PC-3 (cell line): ENCODE results near the gene KDSR. TPM values are rescaled to one million over a fixed set of nuclear protein-coding genes. Genes with fewer than 3 reads are reported as not detected.

Experiments used
- ATAC-seq: fragments of 200-7000 bp; cut with Tn5 transposase; 2 replicates; pipeline ENCODE4 v1.9.1; 2020; ENCODE audit warnings: mild to moderate bottlenecking, moderate library complexity
- BruUV-seq: library from RNA; stranded (reverse); fragments of 400-500 nt; replicated peaks from 2 replicates; lab custom pipeline; 2021; lab: Mats Ljungman, UMichigan
- CTCF ChIA-PET: fragments of 300-600 bp; sonication (Branson Sonifier 250); formaldehyde crosslinking; loops from one replicate; lab custom pipeline; 2022; ENCODE audit warnings: antibody characterized with exemption; lab: Charles Lee
- POLR2A ChIA-PET: fragments of 300-600 bp; sonication (Branson Sonifier 250); formaldehyde crosslinking; loops from one replicate; lab custom pipeline; 2022; ENCODE audit warnings: antibody characterized with exemption; ENCODE audit not compliant: unreplicated experiment; lab: Charles Lee
- DNase-seq: peaks from one replicate; pipeline ENCODE4 v3.0.0-alpha.2; 2015
- H2AFZ ChIP-seq: fragments of 300-600 bp; sonication (generic); 2 replicates; pipeline ENCODE4 v1.6.0; 2016; ENCODE audit warnings: antibody characterized with exemption, low read length
- H3F3A ChIP-seq: fragments of 300-600 bp; sonication (generic); one replicate; pipeline ENCODE4 v1.6.0; 2017; ENCODE audit warnings: antibody characterized with exemption, low read length, control low read depth, mild to moderate bottlenecking; ENCODE audit not compliant: unreplicated experiment
- H3K27ac ChIP-seq: fragments of 300-600 bp; sonication (generic); 2 replicates; pipeline ENCODE4 v1.5.1; 2016; ENCODE audit warnings: mild to moderate bottlenecking, low read length
- H3K27me3 ChIP-seq: fragments of 300-600 bp; sonication (generic); 2 replicates; pipeline ENCODE4 v1.6.1; 2016; ENCODE audit warnings: low read length, mixed read lengths
- H3K36me3 ChIP-seq: fragments of 300-600 bp; sonication (generic); 2 replicates; pipeline ENCODE4 v1.6.1; 2016; ENCODE audit warnings: low read depth, mixed run types, low read length, mixed read lengths
- H3K4me1 ChIP-seq: fragments of 300-600 bp; sonication (generic); 2 replicates; pipeline ENCODE4 v1.5.1; 2016; ENCODE audit warnings: low read length; ENCODE audit not compliant: insufficient read depth
- H3K4me2 ChIP-seq: fragments of 300-600 bp; sonication (generic); 2 replicates; pipeline ENCODE4 v1.6.0; 2016; ENCODE audit warnings: low read length
- H3K4me3 ChIP-seq: fragments of 300-600 bp; sonication (generic); 2 replicates; pipeline ENCODE4 v1.5.1; 2016; ENCODE audit warnings: mild to moderate bottlenecking, low read length, mixed read lengths
- H3K79me2 ChIP-seq: fragments of 300-600 bp; sonication (generic); 2 replicates; pipeline ENCODE4 v1.6.1; 2017; ENCODE audit warnings: low read length, mixed read lengths
- H3K9ac ChIP-seq: fragments of 300-600 bp; sonication (generic); 2 replicates; pipeline ENCODE4 v1.6.0; 2016; ENCODE audit warnings: mild to moderate bottlenecking, low read length
- H3K9me2 ChIP-seq: fragments of 300-600 bp; sonication (generic); replicated peaks from 2 replicates; pipeline ENCODE4 v1.6.1; 2016; ENCODE audit warnings: mixed run types, low read length, mixed read lengths
- H3K9me3 ChIP-seq: fragments of 300-600 bp; sonication (generic); 2 replicates; pipeline ENCODE4 v1.6.1; 2016; ENCODE audit warnings: low read length, mixed read lengths
- H4K20me1 ChIP-seq: fragments of 300-600 bp; sonication (generic); 2 replicates; pipeline ENCODE4 v1.6.1; 2016; ENCODE audit warnings: low read length, mixed read lengths
- CTCF ChIP-seq: fragments of 300-600 bp; sonication (generic); conservative IDR thresholded peaks from 2 replicates; pipeline ENCODE4 v1.5.1; 2017; ENCODE audit warnings: antibody characterized with exemption, low read depth, mild to moderate bottlenecking, low read length
- EZH2 ChIP-seq: fragments of 300-600 bp; sonication (generic); IDR thresholded peaks from one replicate; pipeline ENCODE4 v1.6.1; 2017; ENCODE audit warnings: antibody characterized with exemption, mild to moderate bottlenecking, low read length; ENCODE audit not compliant: unreplicated experiment
- EZH2phosphoT487 ChIP-seq: fragments of 300-600 bp; sonication (generic); IDR thresholded peaks from 2 replicates; pipeline ENCODE4 v1.6.1; 2018; ENCODE audit warnings: mild to moderate bottlenecking, antibody characterized with exemption, low read length, borderline replicate concordance
- intact Hi-C: fragments of 100-400 bp; cut with micrococcal nuclease; formaldehyde crosslinking; loops from 2 replicates; pipeline ENCODE4 v1.9.0; 2023
- total RNA-seq: library from RNA; depleted of rRNA; stranded (reverse); fragments of >200 nt; gene quantifications from 2 replicates; pipeline ENCODE4 v1.2.3, GENCODE V29; 2014

The KDSR gene
- total RNA-seq, 1 experiment from 2014 or later, result 16.1 TPM

- Histone ChIP-seq H3F3A (peaks cover 11% of the 10 kb centered on the region), H3K36me3 (peaks cover 62% of the 10 kb centered on the region), H2AFZ (no peak overlapping the region), H3K4me1 (peaks cover 40% of the 10 kb centered on the region), H3K4me2 (no peak overlapping the region), H4K20me1 (no peaks in the 10 kb centered on the region), H3K27me3 (no peaks in the 10 kb centered on the region), H3K9me3 (no peaks in the 10 kb centered on the region), H3K4me3 (no peak overlapping the region), H3K79me2 (peaks cover 45% of the 10 kb centered on the region), H3K27ac (no peak overlapping the region), H3K9ac (no peak overlapping the region), H3K9me2 (no peaks in the 10 kb centered on the region)
- no TSS peak for BruUV-seq
- intact Hi-C loops, result loop anchor here (5.0 kb wide), 1 partner anchor 71 kb away; the partner anchor contains the start of gene SERPINB5
- TF ChIP-seq EZH2phosphoT487 (no peak), EZH2 (no peak), CTCF (no peak)
- ATAC-seq (no peak), DNase-seq (no peak)
- ChIA-PET CTCF (no interaction called here), POLR2A (no interaction called here)
Observed at GRCh38 chr18:63405986-63406385, 39.0 kb upstream of the KDSR start.

- H3K4me3 ChIP-seq, result no peak overlapping the region
- DNase-seq (peak; percentile 48), ATAC-seq (peak; percentile 95)
- intact Hi-C loops, result loop anchor here (5.0 kb wide), 1 partner anchor 40 kb away; no protein-coding TSS in a partner anchor
- peak overlapping the region; percentile 36 for H3K27ac ChIP-seq
- POLR2A ChIA-PET, result interaction anchor here (0.6 kb wide), 1 partner anchor 65 kb away, joined by 4 read pairs; no protein-coding TSS in a partner anchor
- H3K4me1 ChIP-seq, result peaks cover 16% of the 10 kb centered on the region
- H3K27me3 ChIP-seq, result no peaks in the 10 kb centered on the region
- H3K9me2 ChIP-seq, result no peaks in the 10 kb centered on the region
- CTCF ChIA-PET, result no interaction called here
- peaks cover 56% of the 10 kb centered on the region for H3K36me3 ChIP-seq
- no TSS peak for BruUV-seq
- H3K9ac ChIP-seq, result no peak overlapping the region
- no peak overlapping the region for H2AFZ ChIP-seq
- H3K9me3 ChIP-seq, result no peaks in the 10 kb centered on the region
- peak overlapping the region; percentile 2; the same call in 1 of the 2 replicates for H3K4me2 ChIP-seq
- peaks cover 4% of the 10 kb centered on the region for H3F3A ChIP-seq
- peaks cover 19% of the 10 kb centered on the region for H3K79me2 ChIP-seq
- H4K20me1 ChIP-seq, result no peaks in the 10 kb centered on the region
- no peak for TF ChIP-seq EZH2
- no peak for TF ChIP-seq EZH2phosphoT487
- TF ChIP-seq CTCF, result no peak
Observed at GRCh38 chr18:63402246-63403162, 35.5 kb upstream of the KDSR start.

GRCh38 chr18:63399300-63399699 lies 32.3 kb upstream of the KDSR start:
- Histone ChIP-seq H3K9ac (no peak overlapping the region), H3K4me2 (no peak overlapping the region), H3K9me2 (no peaks in the 10 kb centered on the region), H3K36me3 (peaks cover 62% of the 10 kb centered on the region), H4K20me1 (no peaks in the 10 kb centered on the region), H3K4me3 (no peak overlapping the region), H2AFZ (no peak overlapping the region), H3K4me1 (peaks cover 16% of the 10 kb centered on the region), H3K27ac (no peak overlapping the region), H3K79me2 (no peaks in the 10 kb centered on the region), H3K9me3 (no peaks in the 10 kb centered on the region), H3F3A (peaks cover 4% of the 10 kb centered on the region), H3K27me3 (no peaks in the 10 kb centered on the region)
- BruUV-seq, result no TSS peak
- ChIA-PET POLR2A (no interaction called here), CTCF (no interaction called here)
- ATAC-seq (no peak), DNase-seq (no peak)
- TF ChIP-seq EZH2, result no peak
- no peak for TF ChIP-seq EZH2phosphoT487
- no peak for TF ChIP-seq CTCF
- intact Hi-C loops, result no loop called here
